Frontal cortex (tissue), 4 donors: ENCODE measurements around the gene GADD45G. TPM values are rescaled to one million over a fixed set of nuclear protein-coding genes. Genes with fewer than 3 reads are reported as not detected.

Source experiments
- DNase-seq, 2 donors: peaks; one replicate each; pipeline ENCODE4 v3.0.0; 2012; ENCODE audit warnings: low spot score in 2 of 2
- FAIRE-seq: peaks from 2 replicates; lab custom pipeline; 2012; peaks lifted over from hg19 to GRCh38; lab: Jason Lieb, UNC
- total RNA-seq: library from RNA; depleted of rRNA; stranded (reverse); fragments of >200 nt; gene quantifications from one replicate; pipeline ENCODE4 v1.2.3, GENCODE V29; 2014
- donor health status: control.
- donor health status: control.
- donor health status: control.

GADD45G gene
- total RNA-seq, 1 donor from 2014 or later = 4.5 TPM

DNA sequence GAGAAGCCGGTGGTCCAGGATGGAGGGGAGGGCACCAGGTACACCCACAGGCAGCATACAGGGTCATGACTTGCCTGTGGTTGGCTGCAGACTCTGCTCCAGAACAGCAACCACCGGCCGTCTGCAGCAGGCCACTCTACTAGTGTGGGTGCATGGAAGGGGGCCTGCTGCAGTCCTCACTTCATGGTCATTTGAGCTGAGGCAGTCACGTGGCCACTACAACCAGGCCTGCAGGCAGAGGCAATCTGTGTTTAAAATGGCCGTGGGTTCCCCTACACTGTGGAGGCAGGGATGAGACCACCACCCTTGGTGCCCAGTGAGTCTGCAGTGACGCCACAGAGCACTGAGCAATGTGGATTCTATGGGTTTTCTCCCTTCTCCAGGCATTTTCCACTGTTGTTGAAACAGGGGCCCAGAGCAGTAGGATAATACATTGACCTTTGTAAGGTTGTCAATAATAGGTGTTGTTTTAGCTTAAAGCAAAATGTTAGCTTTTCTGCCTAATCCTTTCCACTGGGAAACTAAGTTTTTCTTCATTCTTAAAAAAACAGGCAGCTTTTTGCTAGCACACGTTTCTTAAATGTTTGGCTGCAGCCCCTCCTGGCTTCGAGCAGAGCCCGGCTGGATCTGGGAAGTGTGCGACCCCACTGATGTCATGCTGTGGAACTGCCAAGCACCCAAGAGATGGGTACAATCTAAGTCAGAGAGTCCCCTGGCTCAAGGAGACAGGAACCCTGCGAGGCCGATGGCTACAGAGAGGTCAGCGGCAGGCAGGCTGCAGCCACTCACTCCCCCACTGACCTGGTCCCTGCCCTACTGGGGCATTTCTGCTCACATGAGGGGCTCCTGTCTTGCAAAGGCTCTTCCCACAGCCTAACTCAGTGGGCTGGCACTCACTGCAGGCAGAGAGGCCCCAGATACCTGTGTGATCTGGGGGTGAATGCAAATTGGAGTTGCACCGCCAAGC is 21.2 kb downstream of the GADD45G start:
- FAIRE-seq = no peak
- DNase-seq = no peak

GRCh38 chr9:89626741-89627265 is 22.0 kb downstream of the GADD45G start:
- DNase-seq (no peak), FAIRE-seq (no peak)

GRCh38 chr9:89628601-89629000 is 23.8 kb downstream of the GADD45G start:
- no peak for FAIRE-seq

DNA sequence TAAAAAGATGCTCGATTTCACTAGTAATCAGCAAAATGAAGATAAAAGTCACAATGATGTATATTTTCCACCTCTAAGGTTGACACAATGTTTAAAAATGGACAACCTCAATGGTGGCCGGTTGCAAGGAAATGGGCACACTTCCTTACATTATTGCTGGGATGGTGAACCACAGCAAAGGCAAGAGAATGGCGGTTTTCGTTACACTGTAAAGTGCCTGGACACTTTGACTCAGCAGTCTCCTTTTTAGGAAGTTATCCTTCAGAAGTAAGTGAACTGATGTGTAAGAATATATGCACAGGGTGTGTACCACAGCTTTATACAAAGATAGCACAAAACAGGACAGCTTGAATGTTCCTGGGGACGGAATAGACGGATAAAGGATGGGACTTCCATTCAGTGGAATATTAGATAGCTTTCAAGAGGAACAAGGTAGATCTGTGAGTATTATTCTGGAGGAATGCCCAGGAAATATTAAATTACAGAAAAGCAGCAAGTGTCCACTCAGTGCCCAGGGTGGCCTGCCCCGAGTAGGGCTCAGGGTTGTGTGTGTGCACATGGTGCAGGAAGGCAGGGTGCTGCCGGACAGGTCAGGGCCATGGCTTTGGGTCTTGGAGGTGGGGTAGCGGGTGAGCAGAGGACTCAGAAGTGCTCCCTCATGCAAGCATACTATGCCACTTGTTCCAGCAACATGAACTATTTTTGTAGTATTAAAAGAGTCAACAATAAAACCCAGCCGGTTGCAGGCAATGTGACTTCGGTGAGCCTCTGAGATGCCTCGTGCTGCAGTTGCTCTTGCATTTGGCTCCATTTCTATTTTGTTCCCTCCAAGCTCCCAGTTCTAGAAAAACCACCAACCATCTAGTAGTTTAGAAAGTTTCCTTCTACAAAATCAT is 24.5 kb downstream of the GADD45G start:
- DNase-seq = no peak
- FAIRE-seq = no peak

More at GRCh38 chr9:89628601-89629000, 23.8 kb downstream of the GADD45G start:
- no peak for DNase-seq

DNA sequence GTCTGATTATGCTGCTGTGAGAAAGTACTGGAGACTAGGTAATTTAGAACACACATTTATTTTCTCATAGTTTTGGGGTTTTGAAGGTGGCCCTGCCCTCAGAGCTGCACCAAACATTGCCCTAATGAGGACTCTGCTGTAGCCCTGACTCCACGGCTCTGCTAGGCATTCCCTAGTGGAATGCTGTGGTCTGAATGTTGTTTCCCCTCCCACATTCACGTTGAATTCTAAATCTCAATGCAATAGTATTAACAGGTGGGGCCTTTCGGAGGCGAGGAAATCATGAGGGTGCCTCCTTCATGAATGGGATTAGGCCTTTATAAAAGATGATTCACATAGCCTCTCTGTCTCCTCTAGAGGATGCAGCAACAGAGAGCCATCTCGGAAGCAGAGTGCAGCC is 25.7 kb downstream of the GADD45G start:
- DNase-seq = no peak

DNA sequence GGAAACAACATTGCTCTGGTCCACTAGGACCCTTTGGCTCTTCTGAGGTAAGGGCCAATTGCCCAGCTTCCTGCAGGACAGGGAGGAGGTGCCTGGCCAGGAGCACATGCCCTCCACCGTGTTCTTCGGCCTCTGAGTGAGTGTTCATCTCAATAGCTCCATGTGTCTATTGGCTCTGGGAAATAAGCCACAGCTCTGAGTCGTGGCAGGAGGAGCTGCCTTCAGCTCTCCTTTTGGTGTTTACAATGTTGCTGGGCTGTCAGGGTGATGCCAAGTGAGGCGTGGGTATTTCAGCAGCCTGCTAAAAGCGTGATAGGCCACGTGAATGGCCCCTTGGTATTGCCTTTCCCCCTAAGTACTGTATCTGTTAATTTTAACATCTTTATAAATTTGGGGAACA is 26.6 kb downstream of the GADD45G start:
- DNase-seq (no peak), FAIRE-seq (no peak)

More for the DNA sequence above, 25.7 kb downstream of the GADD45G start:
- no peak for FAIRE-seq

DNA sequence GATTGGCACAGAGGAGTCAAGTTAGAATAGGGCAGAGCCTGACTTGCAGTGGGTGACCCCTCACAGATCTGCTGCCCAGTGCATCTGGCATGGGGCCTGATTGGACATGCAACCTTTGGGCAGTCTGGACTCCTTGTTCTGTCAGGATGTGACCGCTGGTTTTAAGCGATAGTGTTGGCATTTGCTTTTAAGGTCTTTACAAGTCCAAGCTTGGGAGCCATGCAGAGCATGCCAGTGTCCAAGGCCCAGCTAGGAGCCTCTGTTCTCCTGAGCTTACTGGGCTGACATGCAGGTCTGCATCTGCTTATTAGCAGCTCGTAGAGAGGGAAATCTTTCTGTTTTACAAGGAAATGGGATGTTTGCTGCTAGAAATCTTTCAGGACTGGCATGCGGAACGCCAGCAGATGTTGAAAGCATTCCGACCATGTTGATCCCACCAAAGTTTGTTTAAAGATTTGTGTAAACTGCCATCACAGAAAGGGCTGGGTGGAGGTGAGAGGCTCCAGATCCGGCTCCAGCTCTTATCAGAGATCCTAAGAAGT is 27.5 kb downstream of the GADD45G start:
- no peak for DNase-seq
- no peak for FAIRE-seq

DNA sequence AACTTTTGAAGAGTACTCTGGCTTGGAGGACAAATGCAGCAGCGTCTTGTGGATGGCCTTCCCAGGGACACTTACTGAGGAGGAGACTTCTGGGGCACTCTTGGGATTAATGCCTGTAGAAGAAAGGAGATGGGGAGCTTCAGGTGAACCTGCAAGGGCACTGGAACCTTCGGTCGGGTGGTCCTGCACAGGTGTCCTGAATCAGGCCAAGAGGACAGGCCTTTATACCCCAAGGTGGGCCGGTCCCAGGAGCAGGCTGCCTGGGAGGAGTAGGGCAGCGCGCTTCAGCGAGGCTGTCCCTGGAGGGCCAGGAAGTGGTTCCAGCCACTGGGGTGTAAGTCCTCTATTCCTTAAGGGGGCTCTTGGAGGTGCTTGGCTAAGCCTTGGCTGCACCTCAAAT is 27.9 kb downstream of the GADD45G start:
- FAIRE-seq (no peak), DNase-seq (no peak)

- FAIRE-seq = no peak
These were observed 28.6 kb downstream of the GADD45G start for GRCh38 chr9:89633404-89633803.

DNA sequence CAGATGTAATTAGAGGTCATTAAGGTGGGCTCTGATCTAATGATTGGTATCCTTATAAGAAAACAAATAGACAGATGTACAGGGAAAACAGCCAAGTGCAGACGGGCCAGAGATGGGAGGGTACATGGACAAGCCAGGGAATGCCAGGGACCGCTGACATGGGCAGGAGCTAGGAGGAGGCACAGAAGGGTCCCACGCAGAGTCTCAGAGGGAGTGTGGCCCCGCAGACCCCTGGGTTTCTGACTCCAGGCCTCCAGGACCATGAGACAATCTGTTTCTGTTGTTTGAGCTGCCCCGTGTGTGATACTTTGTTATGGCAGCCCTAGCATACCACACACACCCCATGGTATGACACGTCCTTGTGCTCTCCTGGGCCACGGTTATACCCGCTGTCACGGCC is 29.1 kb downstream of the GADD45G start:
- DNase-seq (no peak), FAIRE-seq (no peak)

More at GRCh38 chr9:89633404-89633803, 28.6 kb downstream of the GADD45G start:
- no peak for DNase-seq

- no peak for FAIRE-seq
- no peak for DNase-seq
These were observed 30.4 kb downstream of the GADD45G start for GRCh38 chr9:89634995-89635742.

GRCh38 chr9:89635816-89636215 is 31.0 kb downstream of the GADD45G start:
- DNase-seq (no peak), FAIRE-seq (no peak)

DNA sequence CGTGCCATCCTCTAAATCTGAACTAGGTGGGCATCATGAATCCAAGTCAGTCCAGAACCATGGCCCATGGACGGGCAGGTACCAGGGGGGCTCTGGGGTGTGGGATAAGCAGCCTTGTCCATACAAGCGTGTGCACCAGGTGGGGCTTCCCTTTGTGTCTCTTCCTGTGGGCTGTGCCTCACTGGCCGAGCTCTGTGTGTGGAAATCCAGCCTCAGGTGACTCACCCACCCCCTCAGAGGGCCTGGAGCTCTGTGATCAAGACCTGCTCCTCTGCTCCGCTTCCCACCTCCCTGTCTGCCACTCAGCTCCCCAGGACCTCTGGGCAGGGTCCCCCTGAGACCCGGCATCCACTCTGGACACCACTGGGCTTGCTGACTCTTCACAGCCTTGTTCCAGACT is 33.0 kb downstream of the GADD45G start:
- DNase-seq (no peak), FAIRE-seq (no peak)

DNA sequence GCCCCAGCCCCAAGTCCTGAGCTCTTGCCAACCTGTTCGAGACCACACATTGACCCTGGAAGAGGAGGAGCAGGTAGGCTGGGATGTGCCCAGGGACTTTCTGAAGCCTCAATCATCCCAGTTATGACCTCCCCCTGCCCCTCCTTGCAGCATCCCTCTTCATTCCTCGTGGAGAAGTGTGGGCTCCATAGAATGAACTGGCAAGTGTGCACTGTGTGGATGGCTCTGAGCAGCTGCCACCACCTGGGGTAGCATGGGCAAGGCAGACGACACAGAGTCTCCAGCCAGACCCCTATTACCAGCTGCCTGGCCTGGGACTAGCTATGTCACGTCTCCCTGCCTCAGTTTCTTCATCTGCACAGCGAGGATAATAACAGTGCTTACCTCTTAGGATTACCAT is 33.5 kb downstream of the GADD45G start:
- FAIRE-seq (no peak), DNase-seq (no peak)

DNA sequence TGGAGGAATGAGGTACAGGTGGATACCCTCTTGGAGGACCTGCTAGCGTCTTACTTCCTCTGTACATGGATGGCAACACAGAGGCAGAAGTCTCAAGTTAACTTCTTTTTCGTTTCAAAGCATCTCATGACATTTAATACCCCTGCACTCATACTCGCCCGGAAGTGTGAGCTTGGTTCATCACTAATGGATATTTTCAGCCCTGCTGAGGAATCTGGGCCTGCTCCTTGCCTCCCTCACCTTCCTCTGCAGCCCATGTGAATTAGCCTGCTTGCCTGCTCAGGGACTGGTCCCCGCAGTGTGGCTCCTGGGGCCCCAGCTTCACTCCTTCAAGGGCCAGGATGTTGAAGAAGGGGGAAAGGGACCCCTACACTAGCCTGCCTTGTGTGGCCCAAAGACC is 34.1 kb downstream of the GADD45G start:
- DNase-seq = no peak
- no peak for FAIRE-seq

- no peak for FAIRE-seq
- DNase-seq = no peak
These were observed 34.6 kb downstream of the GADD45G start for GRCh38 chr9:89639367-89639795.

- DNase-seq = no peak
- FAIRE-seq = no peak
These were observed 35.1 kb downstream of the GADD45G start for GRCh38 chr9:89639961-89640360.

GRCh38 chr9:89640361-89640760 is 35.5 kb downstream of the GADD45G start:
- FAIRE-seq = no peak
- DNase-seq = no peak

GRCh38 chr9:89640801-89641200 is 36.0 kb downstream of the GADD45G start:
- DNase-seq (no peak), FAIRE-seq (no peak)
